ENCODE measurements around the gene PRKCI. TPM values are rescaled to one million over a fixed set of nuclear protein-coding genes. Genes with fewer than 3 reads are reported as not detected.
"Not testable (repeated sequence)": the region's sequence is repeated elsewhere in the genome, so short reads cannot be mapped to it uniquely, and the experiment has no call there.

The PRKCI gene
- total RNA-seq, 1 experiment from 2014 or later = 42.0 TPM

- Histone ChIP-seq H3K27ac (no peak overlapping the region), H3K36me3 (peaks cover 10% of the 10 kb centered on the region), H3K4me3 (no peak overlapping the region), H3K4me1 (replicated peaks) (no peaks in the 10 kb centered on the region), H3K9me3 (replicated peaks) (no peaks in the 10 kb centered on the region), H3K27me3 (replicated peaks) (no peaks in the 10 kb centered on the region)
- no peak for DNase-seq (ENCODE audit: low read depth in 1 of 2, low spot score in 2 of 2)
Observed at GRCh38 chr3:170240671-170241070, 18.4 kb downstream of the PRKCI start.

- no peak overlapping the region for H3K4me3 ChIP-seq
- DNase-seq (ENCODE audit: low read depth in 1 of 2, low spot score in 2 of 2) = no peak
- H3K36me3 ChIP-seq = peaks cover 9% of the 10 kb centered on the region; the same call in 1 of the 2 replicates
- no peaks in the 10 kb centered on the region for H3K9me3 ChIP-seq (replicated peaks)
- no peaks in the 10 kb centered on the region for H3K27me3 ChIP-seq (replicated peaks)
- no peak overlapping the region for H3K27ac ChIP-seq
- H3K4me1 ChIP-seq (replicated peaks) = no peaks in the 10 kb centered on the region
Observed at GRCh38 chr3:170244576-170244975, 22.4 kb downstream of the PRKCI start.

DNA sequence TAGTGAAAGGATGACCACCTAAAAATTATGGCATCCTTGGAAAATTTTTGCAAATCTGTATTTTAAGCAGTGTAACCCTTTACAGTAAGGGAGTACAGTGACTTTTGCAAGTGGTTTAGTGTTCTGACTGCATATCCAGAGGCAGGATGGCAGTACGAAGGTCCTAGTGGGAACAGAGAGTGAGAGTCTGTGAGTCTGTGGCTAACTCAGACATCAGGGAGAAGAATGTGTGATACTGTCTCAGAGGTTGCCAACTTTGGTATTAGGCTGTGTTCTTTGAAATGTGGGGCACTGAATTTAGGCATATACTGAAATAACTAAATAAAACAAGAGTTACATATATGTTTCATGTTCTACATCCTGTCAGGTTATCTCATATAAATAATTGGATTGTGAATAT is 25.7 kb downstream of the PRKCI start:
- DNase-seq (ENCODE audit: low read depth in 1 of 2, low spot score in 2 of 2) = no peak

GRCh38 chr3:170256597-170256996 is 34.4 kb downstream of the PRKCI start:
- Histone ChIP-seq H3K9me3 (replicated peaks) (no peaks in the 10 kb centered on the region), H3K27me3 (replicated peaks) (no peaks in the 10 kb centered on the region), H3K4me3 (no peak overlapping the region), H3K4me1 (replicated peaks) (peaks cover 8% of the 10 kb centered on the region; the same call in 1 of the 2 replicates), H3K36me3 (peaks cover 10% of the 10 kb centered on the region), H3K27ac (no peak overlapping the region)
- no peak for DNase-seq (ENCODE audit: low read depth in 1 of 2, low spot score in 2 of 2)

More for the DNA sequence above, 25.7 kb downstream of the PRKCI start:
- no peaks in the 10 kb centered on the region for H3K9me3 ChIP-seq (replicated peaks)
- no peak overlapping the region for H3K27ac ChIP-seq
- peaks cover 12% of the 10 kb centered on the region for H3K36me3 ChIP-seq
- H3K27me3 ChIP-seq (replicated peaks) = no peaks in the 10 kb centered on the region
- H3K4me3 ChIP-seq = no peak overlapping the region
- H3K4me1 ChIP-seq (replicated peaks) = no peaks in the 10 kb centered on the region

DNA sequence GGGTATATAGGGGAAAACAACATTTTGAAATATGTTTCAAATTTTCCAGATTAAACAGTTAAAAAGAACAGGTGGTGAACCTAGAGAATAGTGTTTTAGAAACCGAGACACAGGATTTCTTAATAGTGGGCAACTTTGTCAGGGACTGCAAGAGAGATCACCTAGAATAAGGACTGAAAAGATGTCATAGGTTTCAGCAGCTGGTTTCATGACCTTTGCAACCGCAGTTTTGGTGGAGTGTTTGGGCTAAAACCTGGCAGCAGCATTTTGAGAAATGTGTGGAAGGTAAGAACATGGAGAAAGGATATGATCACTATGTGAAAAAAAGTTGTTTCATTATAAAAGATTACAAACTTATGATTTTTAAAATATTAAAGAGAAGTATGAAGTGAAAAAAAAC is 34.9 kb downstream of the PRKCI start:
- H3K27me3 ChIP-seq (replicated peaks) = no peaks in the 10 kb centered on the region
- H3K4me3 ChIP-seq = no peak overlapping the region
- H3K36me3 ChIP-seq = peaks cover 10% of the 10 kb centered on the region
- no peak overlapping the region for H3K27ac ChIP-seq
- no peak for DNase-seq (ENCODE audit: low read depth in 1 of 2, low spot score in 2 of 2)
- H3K9me3 ChIP-seq (replicated peaks) = no peaks in the 10 kb centered on the region
- peaks cover 8% of the 10 kb centered on the region for H3K4me1 ChIP-seq (replicated peaks)

- Histone ChIP-seq H3K9me3 (replicated peaks) (no peaks in the 10 kb centered on the region), H3K27ac (no peak overlapping the region), H3K36me3 (peaks cover 7% of the 10 kb centered on the region), H3K4me3 (no peak overlapping the region), H3K27me3 (replicated peaks) (no peaks in the 10 kb centered on the region), H3K4me1 (replicated peaks) (peaks cover 12% of the 10 kb centered on the region)
- DNase-seq (ENCODE audit: low read depth in 1 of 2, low spot score in 2 of 2) = no peak
Observed at GRCh38 chr3:170258105-170258487, 35.9 kb downstream of the PRKCI start.

DNA sequence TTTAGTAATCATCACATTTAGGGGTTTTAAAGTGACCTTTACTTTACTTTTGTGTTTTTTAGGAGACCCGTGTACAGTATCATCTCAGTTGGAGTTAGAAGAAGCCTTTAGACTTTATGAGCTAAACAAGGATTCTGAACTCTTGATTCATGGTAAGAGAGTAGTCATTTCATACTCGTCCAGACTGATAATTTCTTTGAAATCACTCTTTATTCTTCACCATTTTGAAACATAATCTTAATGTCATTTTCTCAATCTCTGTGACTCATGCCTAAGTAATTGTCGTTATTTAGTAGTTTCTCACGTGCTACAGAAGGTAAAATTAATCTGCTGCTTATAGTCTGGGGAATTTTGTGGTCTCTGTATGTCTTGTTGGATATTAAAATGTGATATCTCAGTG is 37.7 kb downstream of the PRKCI start:
- DNase-seq (ENCODE audit: low read depth in 1 of 2, low spot score in 2 of 2) = no peak
- H3K27ac ChIP-seq = no peak overlapping the region
- peaks cover 24% of the 10 kb centered on the region for H3K36me3 ChIP-seq
- H3K9me3 ChIP-seq (replicated peaks) = no peaks in the 10 kb centered on the region
- H3K4me1 ChIP-seq (replicated peaks) = peaks cover 12% of the 10 kb centered on the region
- no peak overlapping the region for H3K4me3 ChIP-seq
- H3K27me3 ChIP-seq (replicated peaks) = no peaks in the 10 kb centered on the region

DNA sequence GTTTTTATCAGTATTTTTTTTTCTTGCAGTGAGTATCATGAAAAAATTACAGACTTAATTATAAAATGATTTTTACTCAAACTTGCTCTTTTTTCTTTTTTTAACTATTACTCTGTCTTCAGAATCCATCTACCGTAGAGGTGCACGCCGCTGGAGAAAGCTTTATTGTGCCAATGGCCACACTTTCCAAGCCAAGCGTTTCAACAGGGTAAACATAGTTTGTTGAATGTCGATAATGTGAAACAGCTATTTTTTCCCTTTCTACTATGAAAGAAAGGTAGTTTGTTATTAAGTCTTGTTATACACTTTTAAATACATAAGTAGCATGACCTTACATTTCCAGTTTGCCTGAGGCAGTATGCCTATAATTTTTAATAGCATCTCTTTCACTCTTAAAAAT is 45.6 kb downstream of the PRKCI start:
- Histone ChIP-seq H3K36me3 (peaks cover 22% of the 10 kb centered on the region), H3K27me3 (replicated peaks) (no peaks in the 10 kb centered on the region), H3K9me3 (replicated peaks) (no peaks in the 10 kb centered on the region), H3K27ac (no peak overlapping the region), H3K4me3 (no peak overlapping the region), H3K4me1 (replicated peaks) (no peaks in the 10 kb centered on the region)
- DNase-seq (ENCODE audit: low read depth in 1 of 2, low spot score in 2 of 2) = no peak

DNA sequence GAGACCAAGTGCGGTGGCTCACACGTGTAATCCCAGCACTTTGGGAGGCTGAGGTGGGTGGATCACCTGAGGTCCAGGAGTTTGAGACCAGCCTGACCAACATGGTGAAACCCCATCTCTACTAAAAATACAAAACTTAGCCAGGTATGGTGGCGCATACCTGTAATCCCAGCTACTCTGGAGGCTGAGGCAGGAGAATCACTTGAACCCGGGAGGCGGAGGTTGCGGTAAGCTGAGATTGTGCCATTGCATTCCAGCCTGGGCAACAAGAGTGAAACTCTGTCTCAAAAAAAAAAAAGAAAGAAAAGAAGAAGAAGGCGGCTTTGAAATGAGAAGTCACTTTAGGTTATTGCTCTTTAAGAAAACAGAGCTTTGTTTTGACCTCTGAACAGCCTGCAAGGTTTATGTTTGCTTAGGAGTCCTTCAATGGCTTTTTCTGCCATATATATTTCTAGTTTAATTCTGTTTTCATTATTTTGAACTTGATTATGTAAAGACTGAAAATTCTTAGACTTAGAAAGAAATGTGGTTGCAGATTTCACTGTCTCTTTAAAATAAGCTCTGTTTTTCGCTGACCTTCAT is 47.5 kb downstream of the PRKCI start:
- peaks cover 15% of the 10 kb centered on the region for H3K36me3 ChIP-seq
- H3K27ac ChIP-seq; DNase-seq (ENCODE audit: low read depth in 1 of 2, low spot score in 2 of 2); H3K4me1 ChIP-seq (replicated peaks); H3K4me3 ChIP-seq; H3K9me3 ChIP-seq (replicated peaks); H3K27me3 ChIP-seq (replicated peaks): not testable (repeated sequence)

DNA sequence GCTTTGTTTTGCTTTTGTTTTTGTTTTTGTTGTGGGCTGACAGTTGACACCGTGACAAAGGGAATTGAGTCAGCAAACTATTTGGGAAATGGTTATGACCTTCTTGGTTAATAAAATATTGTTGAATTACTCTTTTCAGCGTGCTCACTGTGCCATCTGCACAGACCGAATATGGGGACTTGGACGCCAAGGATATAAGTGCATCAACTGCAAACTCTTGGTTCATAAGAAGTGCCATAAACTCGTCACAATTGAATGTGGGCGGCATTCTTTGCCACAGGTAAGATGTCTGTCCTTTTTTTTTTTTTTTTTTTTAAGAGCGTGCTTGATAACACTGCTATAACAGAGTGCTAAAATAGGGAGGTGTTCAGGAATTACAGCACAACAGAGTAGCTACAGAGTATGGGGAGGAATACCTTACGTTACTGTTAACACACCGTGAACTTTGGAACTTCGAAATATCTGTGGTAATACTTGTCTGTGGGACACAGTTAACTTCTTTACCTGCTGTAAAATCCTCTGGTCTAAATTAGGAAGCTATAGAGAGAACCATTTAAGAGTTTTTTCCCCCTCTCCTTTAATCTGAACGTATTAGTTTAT is 48.2 kb downstream of the PRKCI start:
- no peak overlapping the region for H3K4me3 ChIP-seq
- no peaks in the 10 kb centered on the region for H3K9me3 ChIP-seq (replicated peaks)
- no peaks in the 10 kb centered on the region for H3K27me3 ChIP-seq (replicated peaks)
- H3K36me3 ChIP-seq = peaks cover 14% of the 10 kb centered on the region
- no peak for DNase-seq (ENCODE audit: low read depth in 1 of 2, low spot score in 2 of 2)
- no peak overlapping the region for H3K27ac ChIP-seq
- peaks cover 5% of the 10 kb centered on the region; the same call in 1 of the 2 replicates for H3K4me1 ChIP-seq (replicated peaks)

GRCh38 chr3:170274641-170275040 is 52.4 kb downstream of the PRKCI start:
- Histone ChIP-seq H3K36me3 (peaks cover 14% of the 10 kb centered on the region), H3K4me1 (replicated peaks) (peaks cover 9% of the 10 kb centered on the region; the same call in 1 of the 2 replicates), H3K9me3 (replicated peaks) (no peaks in the 10 kb centered on the region), H3K4me3 (no peak overlapping the region), H3K27me3 (replicated peaks) (no peaks in the 10 kb centered on the region), H3K27ac (no peak overlapping the region)
- no peak for DNase-seq (ENCODE audit: low read depth in 1 of 2, low spot score in 2 of 2)

DNA sequence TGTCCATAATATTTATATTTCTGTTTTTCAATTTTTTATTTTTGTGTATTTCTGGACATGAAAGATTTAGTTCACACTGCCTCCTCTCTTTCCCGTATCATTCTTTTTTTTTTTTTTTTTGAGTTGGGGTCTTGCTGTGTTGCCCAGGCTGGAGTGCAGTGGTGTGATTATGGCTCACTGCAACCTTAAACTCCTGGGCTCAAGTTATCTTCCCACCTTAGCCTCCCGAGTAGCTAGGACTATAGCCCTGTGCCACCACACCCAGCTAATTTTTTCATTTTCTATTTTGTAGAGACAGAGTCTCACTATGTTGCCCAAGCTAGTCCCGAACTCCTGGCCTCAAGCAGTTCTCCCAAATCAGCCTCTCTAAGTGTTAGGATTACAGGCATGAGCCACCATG is 53.6 kb downstream of the PRKCI start:
- Histone ChIP-seq H3K9me3 (replicated peaks) (no peaks in the 10 kb centered on the region), H3K4me3 (no peak overlapping the region), H3K36me3 (peaks cover 11% of the 10 kb centered on the region), H3K4me1 (replicated peaks) (peaks cover 9% of the 10 kb centered on the region; the same call in 1 of the 2 replicates), H3K27me3 (replicated peaks) (no peaks in the 10 kb centered on the region), H3K27ac (no peak overlapping the region)
- no peak for DNase-seq (ENCODE audit: low read depth in 1 of 2, low spot score in 2 of 2)

DNA sequence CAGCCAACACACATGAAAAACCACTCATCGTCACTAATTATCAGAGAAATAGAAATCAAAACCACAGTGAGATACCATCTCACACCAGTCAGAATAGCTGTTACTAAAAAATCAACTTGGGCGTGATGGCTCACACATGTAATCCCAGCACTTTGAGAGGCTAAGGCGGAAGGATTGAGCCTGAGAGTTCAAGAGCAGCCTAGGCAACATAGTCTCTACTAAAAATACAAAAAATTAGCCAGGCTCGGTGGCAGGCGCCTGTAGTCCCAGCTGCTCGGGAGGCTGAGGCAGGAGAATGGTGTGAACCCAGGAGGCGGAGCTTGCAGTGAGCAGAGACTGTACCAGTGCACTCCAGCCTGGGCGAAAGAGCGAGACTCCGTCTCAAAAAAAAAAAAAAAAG is 55.1 kb downstream of the PRKCI start:
- peaks cover 14% of the 10 kb centered on the region for H3K36me3 ChIP-seq
- H3K4me1 ChIP-seq (replicated peaks); H3K27me3 ChIP-seq (replicated peaks); H3K9me3 ChIP-seq (replicated peaks); DNase-seq (ENCODE audit: low read depth in 1 of 2, low spot score in 2 of 2); H3K4me3 ChIP-seq; H3K27ac ChIP-seq: not testable (repeated sequence)

DNA sequence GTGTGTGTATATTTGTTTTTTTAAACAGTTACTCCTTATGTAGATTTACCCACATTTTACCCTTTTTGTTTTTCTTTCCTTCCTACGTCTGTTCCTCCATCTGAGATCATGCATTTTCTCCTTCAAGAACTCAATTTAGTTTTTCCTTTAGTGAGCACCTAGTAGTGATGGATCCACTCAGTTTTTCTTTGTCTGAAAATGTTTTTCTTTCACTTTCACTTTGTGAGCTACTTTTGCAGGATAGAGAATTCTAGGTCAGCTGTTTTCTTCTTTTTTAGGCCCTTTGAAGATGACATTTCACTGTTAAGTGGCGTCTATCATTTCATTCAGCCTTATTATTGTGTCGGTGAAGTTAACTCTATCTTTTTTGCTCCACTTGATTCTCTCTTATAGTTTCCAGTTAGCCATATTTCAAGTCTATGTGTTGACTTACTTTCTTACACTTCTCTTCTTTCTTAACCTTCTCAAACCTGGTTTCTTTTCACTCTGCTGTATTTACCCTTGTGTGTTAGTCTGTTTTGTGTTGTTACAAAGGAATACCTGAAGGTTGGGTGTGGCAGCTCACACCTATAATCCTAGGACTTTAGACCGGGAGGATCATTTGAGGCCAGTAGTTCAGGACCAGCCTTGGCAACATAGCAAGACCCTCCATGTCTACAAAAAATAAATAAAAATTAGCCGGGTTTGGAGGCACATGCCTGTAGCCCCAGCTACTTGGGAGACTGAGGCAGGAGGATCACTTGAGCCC is 55.8 kb downstream of the PRKCI start:
- Histone ChIP-seq H3K4me1 (replicated peaks) (peaks cover 9% of the 10 kb centered on the region; the same call in 1 of the 2 replicates), H3K4me3 (no peak overlapping the region), H3K9me3 (replicated peaks) (no peaks in the 10 kb centered on the region), H3K27me3 (replicated peaks) (no peaks in the 10 kb centered on the region), H3K27ac (no peak overlapping the region; the same call in 1 of the 2 replicates), H3K36me3 (peaks cover 14% of the 10 kb centered on the region)
- DNase-seq (ENCODE audit: low read depth in 1 of 2, low spot score in 2 of 2) = no peak
